Psoas muscle (tissue), 8 donors: Measurements from ENCODE around the gene PTPRB. TPM values are rescaled to one million over a fixed set of nuclear protein-coding genes. Genes with fewer than 3 reads are reported as not detected.

Experiments used
- ATAC-seq, 4 donors: fragments of 200-7000 bp; cut with Tn5 transposase; one replicate each; pipeline ENCODE4 v1.9.1; 2020; ENCODE audit warnings: moderate library complexity in 3 of 4, mild to moderate bottlenecking in 2 of 4
- DNase-seq, 2 donors: peaks; one replicate each; pipeline ENCODE4 v3.0.0-alpha.2; 2020
- H3K27ac ChIP-seq: fragments of 200-600 bp; one replicate; pipeline ENCODE4 v1.8.0; 2022
- H3K27me3 ChIP-seq, 3 donors: fragments of 200-600 bp in 1 of 3; one replicate each; pipeline versions ENCODE4 v1.6.1 to v1.8.0; 2013 to 2022; ENCODE audit warnings: low read length in 2 of 3, mild to moderate bottlenecking in 2 of 3, moderate library complexity in 1 of 3; ENCODE audit not compliant: insufficient read depth in 3 of 3
- H3K36me3 ChIP-seq, 2 donors: fragments of 200-600 bp in 1 of 2; one replicate each; pipeline versions ENCODE4 v1.6.1 to v1.8.0; 2013 to 2022; ENCODE audit warnings: low read depth in 1 of 2, mild to moderate bottlenecking in 1 of 2, moderate library complexity in 1 of 2; ENCODE audit not compliant: insufficient read depth in 1 of 2
- H3K4me1 ChIP-seq: fragments of 200-600 bp; one replicate; pipeline ENCODE4 v1.8.0; 2022
- H3K4me3 ChIP-seq: fragments of 200-600 bp; one replicate; pipeline ENCODE4 v1.8.0; 2022; ENCODE audit warnings: mild to moderate bottlenecking
- H3K9me3 ChIP-seq: fragments of 200-600 bp; one replicate; pipeline ENCODE4 v1.8.0; 2022
- WGBS, 3 donors: extraction: QIAGEN DNeasy Blood & Tissue Kit; methylation state at CpG; one replicate each; pipeline versions ENCODE4 v1.1.6 to v1.1.7; 2013; 5-methylcytosine and 5-hydroxymethylcytosine counted together
- intact Hi-C, 2 donors: fragments of 100-400 bp; cut with DNase I; formaldehyde crosslinking; loops; one replicate each; pipeline versions ENCODE4 v1.11.0 to v1.14.2; 2022
- polyA plus RNA-seq, 3 donors: library from polyadenylated mRNA; stranded (reverse); fragments of 200-250 nt; gene quantifications; one replicate each; pipeline ENCODE4 v1.2.3, GENCODE V29; 2013
- total RNA-seq, 4 donors: library from RNA; stranded (reverse); fragmentation: NEBNext Ultra II Directional in 2 of 4; extraction: Animal tissue kit (Norgen Biotek cat#: 25700) in 2 of 4; gene quantifications; one replicate each; pipeline versions ENCODE4 v1.2.1 to v1.2.4, GENCODE V29; 2021 to 2023
- TF ChIP-seq, protein P1 (sequence below): fragments of 200-600 bp; IDR thresholded peaks from one replicate; pipeline ENCODE4 v1.8.0; 2022; ENCODE audit warnings: antibody characterized with exemption
- donor health status: healthy with polysubstance abuse.
- donor health status: DM: no; HTN: no; CAD: no; lungs with moderate emphysema.
- donor health status: Bipolar disorder and iron deficiency.
- donor health status: healthy.
- donor health status: DM: yes; HTN: yes; CAD: no.
- donor health status: DM: no; HTN: no; CAD: no.
- donor health status: DM: no; HTN: no; CAD: no.
- donor health status: DM: yes; HTN: yes; CAD: no.

PTPRB gene
- total and polyA plus RNA-seq, 7 donors, result 6.5 to 32.1 (median 10.9) TPM

DNA sequence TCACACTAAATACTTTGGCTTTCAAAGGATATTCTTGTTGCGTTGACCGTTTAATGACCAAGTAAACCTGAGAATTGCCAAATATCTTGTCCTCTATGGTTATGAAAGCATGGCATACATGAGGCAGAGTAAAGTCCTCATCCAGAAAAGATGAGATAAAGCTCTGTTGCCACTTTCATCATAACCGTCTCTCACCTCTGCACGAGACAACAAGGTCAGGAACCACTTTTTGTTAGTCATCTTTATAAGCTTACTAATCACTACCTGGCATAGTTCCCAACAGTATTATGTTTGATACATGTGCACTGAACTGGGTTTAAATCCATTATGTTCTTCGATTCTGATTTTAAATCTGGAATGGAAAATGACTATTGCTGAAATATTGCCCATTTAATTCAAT lies 31.3 kb downstream of the PTPRB start:
- no peak for ATAC-seq
- no peak for DNase-seq
- peaks cover 0 to 24% (median 0%) of the 10 kb centered on the region in 3 donors for H3K27me3 ChIP-seq
- H3K27ac ChIP-seq, result no peak overlapping the region
- WGBS, 3 donors, result 62 to 74% (median 68%) methylated on average over 5 of the region's 5 CpGs
- H3K4me3 ChIP-seq, result peak overlapping the region; percentile 59
- intact Hi-C loops, result no loop called here
- H3K9me3 ChIP-seq, result no peaks in the 10 kb centered on the region
- no peaks in the 10 kb centered on the region for H3K4me1 ChIP-seq
- TF ChIP-seq, protein P1, sequence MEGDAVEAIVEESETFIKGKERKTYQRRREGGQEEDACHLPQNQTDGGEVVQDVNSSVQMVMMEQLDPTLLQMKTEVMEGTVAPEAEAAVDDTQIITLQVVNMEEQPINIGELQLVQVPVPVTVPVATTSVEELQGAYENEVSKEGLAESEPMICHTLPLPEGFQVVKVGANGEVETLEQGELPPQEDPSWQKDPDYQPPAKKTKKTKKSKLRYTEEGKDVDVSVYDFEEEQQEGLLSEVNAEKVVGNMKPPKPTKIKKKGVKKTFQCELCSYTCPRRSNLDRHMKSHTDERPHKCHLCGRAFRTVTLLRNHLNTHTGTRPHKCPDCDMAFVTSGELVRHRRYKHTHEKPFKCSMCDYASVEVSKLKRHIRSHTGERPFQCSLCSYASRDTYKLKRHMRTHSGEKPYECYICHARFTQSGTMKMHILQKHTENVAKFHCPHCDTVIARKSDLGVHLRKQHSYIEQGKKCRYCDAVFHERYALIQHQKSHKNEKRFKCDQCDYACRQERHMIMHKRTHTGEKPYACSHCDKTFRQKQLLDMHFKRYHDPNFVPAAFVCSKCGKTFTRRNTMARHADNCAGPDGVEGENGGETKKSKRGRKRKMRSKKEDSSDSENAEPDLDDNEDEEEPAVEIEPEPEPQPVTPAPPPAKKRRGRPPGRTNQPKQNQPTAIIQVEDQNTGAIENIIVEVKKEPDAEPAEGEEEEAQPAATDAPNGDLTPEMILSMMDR, result no peak
- H3K36me3 ChIP-seq, result no peaks in the 10 kb centered on the region

DNA sequence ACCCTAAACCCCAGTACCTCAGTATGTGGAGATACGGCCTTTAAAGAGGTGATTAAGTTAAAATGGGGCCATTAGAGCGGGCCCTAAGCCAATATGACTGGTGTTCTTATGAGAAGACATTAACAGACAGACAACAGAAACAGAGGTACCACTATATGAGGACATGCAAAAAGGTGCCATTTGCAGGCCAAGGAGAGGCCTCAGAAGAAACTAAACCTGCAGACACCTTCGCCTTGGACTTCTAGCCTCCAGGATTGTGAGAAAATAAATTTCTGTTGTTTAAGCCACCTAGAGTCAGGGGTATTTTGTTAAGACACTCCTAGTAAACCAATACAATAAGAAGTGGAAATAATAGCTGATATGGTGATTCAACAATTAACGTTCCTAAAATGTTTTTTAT lies 32.6 kb downstream of the PTPRB start:
- no peak for ATAC-seq
- Histone ChIP-seq H3K27me3 (peaks cover 0 to 20% (median 0%) of the 10 kb centered on the region in 3 donors), H3K36me3 (no peaks in the 10 kb centered on the region), H3K27ac (no peak overlapping the region), H3K4me1 (no peaks in the 10 kb centered on the region), H3K9me3 (no peaks in the 10 kb centered on the region), H3K4me3 (peak overlapping the region; percentile 59)
- 77 to 88% (median 84%) methylated on average over 4 of the region's 4 CpGs for WGBS, 3 donors
- intact Hi-C loops, result no loop called here
- no peak for DNase-seq
- TF ChIP-seq, protein P1, result no peak

DNA sequence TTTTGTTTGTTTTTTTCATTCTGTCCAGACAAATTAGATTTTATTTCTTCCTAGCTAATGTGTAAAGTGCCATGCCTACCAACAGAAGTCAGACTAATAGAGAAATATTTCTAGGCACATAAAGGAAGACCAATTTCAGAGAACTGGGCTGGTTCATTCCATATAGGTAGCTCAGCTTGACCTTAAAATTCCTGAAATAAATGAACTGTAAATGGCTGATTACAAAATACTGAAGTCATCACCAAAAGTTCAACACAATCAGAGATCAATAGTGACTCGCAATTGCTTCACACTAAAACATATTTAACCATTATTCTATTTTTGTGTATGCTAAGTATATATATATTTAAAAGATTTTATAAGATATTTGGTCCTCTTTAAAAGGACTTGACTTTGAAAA lies 34.2 kb downstream of the PTPRB start:
- Histone ChIP-seq H3K27me3 (peaks cover 0 to 7% (median 0%) of the 10 kb centered on the region in 3 donors), H3K36me3 (no peaks in the 10 kb centered on the region), H3K4me3 (no peak overlapping the region), H3K27ac (no peak overlapping the region), H3K4me1 (no peaks in the 10 kb centered on the region), H3K9me3 (no peaks in the 10 kb centered on the region)
- intact Hi-C loops, result no loop called here
- ATAC-seq, result no peak
- no peak for DNase-seq
- TF ChIP-seq, protein P1, result no peak
- 33 to 81% (median 46%) methylated on average over 1 of the region's 1 CpG for WGBS, 3 donors

DNA sequence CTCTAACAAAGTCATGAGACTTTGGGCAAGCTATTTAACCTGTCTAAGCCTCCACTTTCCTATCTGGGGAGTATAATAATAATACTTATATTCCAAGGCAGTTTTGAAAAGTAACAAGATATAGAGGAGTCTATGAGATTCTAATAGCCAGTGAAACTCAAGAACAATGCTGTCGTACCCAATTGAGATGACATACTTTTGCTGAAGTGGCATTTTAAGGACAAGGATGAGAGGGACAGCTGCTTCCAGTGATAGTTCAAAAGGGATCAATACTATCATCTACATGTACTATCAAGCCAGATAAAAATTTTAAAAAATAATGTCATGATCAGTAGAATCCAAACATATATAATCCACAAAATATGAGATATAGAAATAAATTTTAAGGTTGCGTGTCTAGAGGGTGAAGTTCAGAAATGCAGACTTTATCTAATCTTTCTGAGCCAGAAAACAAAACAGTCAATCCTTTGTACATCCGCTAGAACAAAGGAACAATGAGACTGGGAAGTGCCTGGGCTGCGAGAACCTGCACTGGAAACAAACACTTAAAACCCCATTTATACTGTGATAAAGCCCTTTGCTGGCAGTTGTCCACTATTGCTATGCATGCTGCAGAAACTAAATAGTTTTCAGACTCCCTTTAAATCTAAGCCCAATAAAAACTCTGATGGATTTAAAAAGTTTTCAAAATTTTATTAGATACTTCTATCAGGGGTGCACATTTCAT lies 38.6 kb downstream of the PTPRB start:
- peak overlapping the region; percentile 9 for H3K27ac ChIP-seq
- DNase-seq (no peak), ATAC-seq (no peak)
- no peaks in the 10 kb centered on the region for H3K36me3 ChIP-seq
- TF ChIP-seq, protein P1, result no peak
- no peaks in the 10 kb centered on the region for H3K27me3 ChIP-seq
- WGBS, 3 donors, result 45 to 46% (median 45%) methylated on average over 4 of the region's 4 CpGs
- H3K4me1 ChIP-seq, result no peaks in the 10 kb centered on the region
- H3K9me3 ChIP-seq, result no peaks in the 10 kb centered on the region
- peak overlapping the region; percentile 22 for H3K4me3 ChIP-seq
- intact Hi-C loops, result no loop called here

DNA sequence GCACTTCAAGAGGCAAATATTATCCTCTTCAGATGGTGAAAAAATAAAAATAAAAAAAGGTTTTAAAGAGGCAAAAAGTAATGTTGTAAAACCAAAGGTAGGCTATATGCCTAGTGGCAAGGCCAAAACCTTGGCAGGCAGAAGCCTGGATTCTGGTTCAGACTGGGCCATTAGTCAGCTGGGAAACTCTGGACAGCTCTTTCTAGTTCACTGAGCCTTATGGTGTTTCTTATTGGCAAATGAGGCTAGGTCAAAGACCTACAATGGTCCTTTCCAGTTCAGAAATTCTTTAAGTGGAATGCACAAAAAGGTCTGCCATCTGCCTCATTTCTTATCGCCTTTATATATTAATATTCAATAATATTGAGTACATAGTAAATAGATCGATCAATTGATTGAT lies 44.6 kb downstream of the PTPRB start:
- Histone ChIP-seq H3K4me3 (no peak overlapping the region), H3K4me1 (no peaks in the 10 kb centered on the region), H3K27me3 (no peaks in the 10 kb centered on the region), H3K36me3 (no peaks in the 10 kb centered on the region), H3K27ac (no peak overlapping the region), H3K9me3 (no peaks in the 10 kb centered on the region)
- DNase-seq (no peak), ATAC-seq (no peak)
- intact Hi-C loops, result loop anchor here in 1 of 2 donors (5.0 kb wide), 1 partner anchor 130 kb away; no protein-coding TSS in a partner anchor
- TF ChIP-seq, protein P1, result no peak
- WGBS, 3 donors, result 96 to 98% (median 97%) methylated on average over 2 of the region's 2 CpGs
